ENCODE data around the gene THRA. TPM values are rescaled to one million over a fixed set of nuclear protein-coding genes. Genes with fewer than 3 reads are reported as not detected.

Gene THRA
- total and polyA plus RNA-seq, 9 of the 15 experiments (the other 6 are each of a cell fraction or from before 2014, with no cell fraction given): 0.34 to 23.4 (median 12.7) TPM

DNA sequence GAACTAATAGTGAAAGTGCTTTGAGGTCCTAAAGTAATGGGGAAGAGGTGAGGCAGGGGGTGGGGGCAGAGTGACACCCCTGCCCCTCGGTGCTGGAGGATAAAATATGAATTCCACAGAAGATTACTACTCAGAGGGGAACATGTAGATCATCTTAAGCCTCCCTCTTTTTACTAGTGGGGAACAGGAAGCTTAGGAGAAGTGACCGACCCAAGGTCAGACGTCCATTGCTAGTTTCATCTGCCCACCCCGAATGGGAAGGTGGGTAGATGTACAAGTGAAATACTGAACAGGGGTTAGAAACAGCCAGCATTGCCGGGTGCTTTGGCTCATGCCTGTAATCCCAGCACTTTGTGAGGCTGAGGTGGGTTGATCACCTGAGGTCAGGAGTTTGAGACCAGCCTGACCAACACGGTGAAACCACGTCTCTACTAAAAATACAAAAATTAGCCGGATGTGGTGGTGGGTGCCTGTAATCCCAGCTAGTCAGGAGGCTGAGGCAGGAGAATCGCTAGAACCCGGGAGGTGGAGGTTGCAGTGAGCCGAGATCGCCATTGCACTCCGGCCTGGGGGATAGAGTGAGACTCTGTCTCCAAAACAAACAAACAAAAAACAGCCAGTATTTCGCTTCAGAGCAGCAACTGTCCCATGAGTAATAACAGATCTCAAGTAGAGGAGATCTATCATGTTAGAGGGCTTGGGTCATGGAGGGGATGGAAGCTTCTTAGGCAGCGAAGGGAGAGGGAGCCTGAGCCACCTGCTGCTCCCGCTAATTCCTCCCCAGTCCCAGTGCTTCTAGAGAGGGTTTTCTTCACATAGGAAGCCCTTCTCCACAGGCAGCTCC, 38.8 kb downstream of the THRA start:
- intact Hi-C loops (cut with micrococcal nuclease): no loop called here
- in situ Hi-C loops (cut with MboI): no loop called here
- POLR2A ChIA-PET: interaction anchor here (0.6 to 5.6 kb wide), 6 partner anchors 11 to 64 kb away, joined by 3 to 66 read pairs (median 6); partner anchors contain the start of gene CASC3
- TF ChIP-seq, protein P1, sequence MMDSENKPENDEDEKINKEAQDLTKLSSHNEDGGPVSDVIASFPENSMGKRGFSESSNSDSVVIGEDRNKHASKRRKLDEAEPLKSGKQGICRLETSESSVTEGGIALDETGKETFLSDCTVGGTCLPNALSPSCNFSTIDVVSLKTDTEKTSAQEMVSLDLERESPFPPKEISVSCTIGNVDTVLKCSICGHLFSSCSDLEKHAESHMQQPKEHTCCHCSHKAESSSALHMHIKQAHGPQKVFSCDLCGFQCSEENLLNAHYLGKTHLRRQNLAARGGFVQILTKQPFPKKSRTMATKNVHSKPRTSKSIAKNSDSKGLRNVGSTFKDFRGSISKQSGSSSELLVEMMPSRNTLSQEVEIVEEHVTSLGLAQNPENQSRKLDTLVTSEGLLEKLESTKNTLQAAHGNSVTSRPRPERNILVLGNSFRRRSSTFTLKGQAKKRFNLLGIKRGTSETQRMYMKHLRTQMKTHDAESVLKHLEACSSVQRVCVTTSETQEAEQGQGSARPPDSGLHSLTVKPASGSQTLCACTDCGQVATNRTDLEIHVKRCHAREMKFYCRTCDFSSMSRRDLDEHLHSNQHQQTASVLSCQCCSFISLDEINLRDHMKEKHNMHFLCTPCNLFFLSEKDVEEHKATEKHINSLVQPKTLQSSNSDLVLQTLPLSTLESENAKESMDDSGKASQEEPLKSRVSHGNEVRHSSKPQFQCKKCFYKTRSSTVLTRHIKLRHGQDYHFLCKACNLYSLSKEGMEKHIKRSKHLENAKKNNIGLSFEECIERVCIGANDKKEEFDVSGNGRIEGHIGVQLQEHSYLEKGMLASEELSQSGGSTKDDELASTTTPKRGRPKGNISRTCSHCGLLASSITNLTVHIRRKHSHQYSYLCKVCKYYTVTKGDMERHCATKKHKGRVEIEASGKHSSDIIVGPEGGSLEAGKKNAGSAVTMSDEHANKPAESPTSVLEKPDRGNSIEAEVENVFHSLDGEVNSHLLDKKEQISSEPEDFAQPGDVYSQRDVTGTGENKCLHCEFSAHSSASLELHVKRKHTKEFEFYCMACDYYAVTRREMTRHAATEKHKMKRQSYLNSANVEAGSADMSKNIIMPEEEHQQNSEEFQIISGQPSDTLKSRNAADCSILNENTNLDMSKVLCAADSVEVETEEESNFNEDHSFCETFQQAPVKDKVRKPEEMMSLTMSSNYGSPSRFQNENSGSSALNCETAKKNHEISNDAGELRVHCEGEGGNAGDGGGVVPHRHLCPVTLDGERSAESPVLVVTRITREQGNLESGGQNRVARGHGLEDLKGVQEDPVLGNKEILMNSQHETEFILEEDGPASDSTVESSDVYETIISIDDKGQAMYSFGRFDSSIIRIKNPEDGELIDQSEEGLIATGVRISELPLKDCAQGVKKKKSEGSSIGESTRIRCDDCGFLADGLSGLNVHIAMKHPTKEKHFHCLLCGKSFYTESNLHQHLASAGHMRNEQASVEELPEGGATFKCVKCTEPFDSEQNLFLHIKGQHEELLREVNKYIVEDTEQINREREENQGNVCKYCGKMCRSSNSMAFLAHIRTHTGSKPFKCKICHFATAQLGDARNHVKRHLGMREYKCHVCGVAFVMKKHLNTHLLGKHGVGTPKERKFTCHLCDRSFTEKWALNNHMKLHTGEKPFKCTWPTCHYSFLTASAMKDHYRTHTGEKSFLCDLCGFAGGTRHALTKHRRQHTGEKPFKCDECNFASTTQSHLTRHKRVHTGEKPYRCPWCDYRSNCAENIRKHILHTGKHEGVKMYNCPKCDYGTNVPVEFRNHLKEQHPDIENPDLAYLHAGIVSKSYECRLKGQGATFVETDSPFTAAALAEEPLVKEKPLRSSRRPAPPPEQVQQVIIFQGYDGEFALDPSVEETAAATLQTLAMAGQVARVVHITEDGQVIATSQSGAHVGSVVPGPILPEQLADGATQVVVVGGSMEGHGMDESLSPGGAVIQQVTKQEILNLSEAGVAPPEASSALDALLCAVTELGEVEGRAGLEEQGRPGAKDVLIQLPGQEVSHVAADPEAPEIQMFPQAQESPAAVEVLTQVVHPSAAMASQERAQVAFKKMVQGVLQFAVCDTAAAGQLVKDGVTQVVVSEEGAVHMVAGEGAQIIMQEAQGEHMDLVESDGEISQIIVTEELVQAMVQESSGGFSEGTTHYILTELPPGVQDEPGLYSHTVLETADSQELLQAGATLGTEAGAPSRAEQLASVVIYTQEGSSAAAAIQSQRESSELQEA (IDR thresholded peaks at IDR 0.05; ENCODE audit: low read depth): 0 out of 2 replicates have a peak, but pooled peaks have one; percentile 19
- TF ChIP-seq OTX1 (CRISPR knock-in tag; IDR thresholded peaks at IDR 0.05) (no peak), JUND (IDR thresholded peaks at IDR 0.05; ENCODE audit: borderline replicate concordance, low read depth, low read length) (no peak), JUND (tag; IDR thresholded peaks at IDR 0.05; ENCODE audit: borderline replicate concordance, low read depth, low read length) (no peak; the same call in 2 of the 3 replicates), ZFP36 (IDR thresholded peaks at IDR 0.05; ENCODE audit: low read depth, low read length, partially characterized antibody) (no peak), FOSL1 (tag; conservative IDR thresholded peaks at IDR 0.05) (peak; percentile 77)
- TF ChIP-seq, protein P2, sequence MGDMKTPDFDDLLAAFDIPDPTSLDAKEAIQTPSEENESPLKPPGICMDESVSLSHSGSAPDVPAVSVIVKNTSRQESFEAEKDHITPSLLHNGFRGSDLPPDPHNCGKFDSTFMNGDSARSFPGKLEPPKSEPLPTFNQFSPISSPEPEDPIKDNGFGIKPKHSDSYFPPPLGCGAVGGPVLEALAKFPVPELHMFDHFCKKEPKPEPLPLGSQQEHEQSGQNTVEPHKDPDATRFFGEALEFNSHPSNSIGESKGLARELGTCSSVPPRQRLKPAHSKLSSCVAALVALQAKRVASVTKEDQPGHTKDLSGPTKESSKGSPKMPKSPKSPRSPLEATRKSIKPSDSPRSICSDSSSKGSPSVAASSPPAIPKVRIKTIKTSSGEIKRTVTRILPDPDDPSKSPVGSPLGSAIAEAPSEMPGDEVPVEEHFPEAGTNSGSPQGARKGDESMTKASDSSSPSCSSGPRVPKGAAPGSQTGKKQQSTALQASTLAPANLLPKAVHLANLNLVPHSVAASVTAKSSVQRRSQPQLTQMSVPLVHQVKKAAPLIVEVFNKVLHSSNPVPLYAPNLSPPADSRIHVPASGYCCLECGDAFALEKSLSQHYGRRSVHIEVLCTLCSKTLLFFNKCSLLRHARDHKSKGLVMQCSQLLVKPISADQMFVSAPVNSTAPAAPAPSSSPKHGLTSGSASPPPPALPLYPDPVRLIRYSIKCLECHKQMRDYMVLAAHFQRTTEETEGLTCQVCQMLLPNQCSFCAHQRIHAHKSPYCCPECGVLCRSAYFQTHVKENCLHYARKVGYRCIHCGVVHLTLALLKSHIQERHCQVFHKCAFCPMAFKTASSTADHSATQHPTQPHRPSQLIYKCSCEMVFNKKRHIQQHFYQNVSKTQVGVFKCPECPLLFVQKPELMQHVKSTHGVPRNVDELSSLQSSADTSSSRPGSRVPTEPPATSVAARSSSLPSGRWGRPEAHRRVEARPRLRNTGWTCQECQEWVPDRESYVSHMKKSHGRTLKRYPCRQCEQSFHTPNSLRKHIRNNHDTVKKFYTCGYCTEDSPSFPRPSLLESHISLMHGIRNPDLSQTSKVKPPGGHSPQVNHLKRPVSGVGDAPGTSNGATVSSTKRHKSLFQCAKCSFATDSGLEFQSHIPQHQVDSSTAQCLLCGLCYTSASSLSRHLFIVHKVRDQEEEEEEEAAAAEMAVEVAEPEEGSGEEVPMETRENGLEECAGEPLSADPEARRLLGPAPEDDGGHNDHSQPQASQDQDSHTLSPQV (IDR thresholded peaks at IDR 0.05): 0 out of 2 replicates have a peak, but pooled peaks have one; percentile 27

More for the DNA sequence above, 38.8 kb downstream of the THRA start:
- H2AFZ ChIP-seq (ENCODE audit: low read depth, low read length): peak overlapping the region; percentile 91
- H3K4me3 ChIP-seq: no peak overlapping the region
- peaks cover 28% of the 10 kb centered on the region for H3K79me2 ChIP-seq (ENCODE audit: control insufficient read depth, insufficient read depth, low read length)
- peak overlapping the region; percentile 96 for H3K4me2 ChIP-seq (ENCODE audit: insufficient read depth, low read length)
- H4K20me1 ChIP-seq (replicated peaks; ENCODE audit: control insufficient read depth, insufficient read depth, low read length): no peaks in the 10 kb centered on the region
- peaks cover 21% of the 10 kb centered on the region; the same call in 2 of the 3 replicates for H3K36me3 ChIP-seq (ENCODE audit: control insufficient read depth, insufficient read depth, low read length)
- H3K9ac ChIP-seq (ENCODE audit: insufficient read depth in 1 of 2, low read depth in 2 of 2, low read length in 2 of 2): peak overlapping the region; percentile 53 to 63; a peak in 3 of 4 replicates
- 66% methylated on average over 16 of the region's 16 CpGs for WGBS (ENCODE audit: insufficient coverage, low coverage, missing lambda C conversion rate)
- no TSS peak for BruUV-seq (replicated peaks)
- peaks cover 50 to 53% of the 10 kb centered on the region in 2 experiments for H3K4me1 ChIP-seq (replicated peaks in 1 of 2; ENCODE audit: control insufficient read depth in 2 of 2, insufficient read depth in 2 of 2, low read length in 2 of 2)
- H3K9me1 ChIP-seq (ENCODE audit: control insufficient read depth, insufficient read depth, low read length): peaks cover 4% of the 10 kb centered on the region
- ATAC-seq: no peak
- H3K27me3 ChIP-seq (ENCODE audit: control insufficient read depth in 2 of 2, insufficient read depth in 2 of 2, low read length in 2 of 2): no peaks in the 10 kb centered on the region
- no peak for FAIRE-seq
- peak overlapping the region; percentile 78 for H3K27ac ChIP-seq (ENCODE audit: extremely low read depth, low read depth, low read length)
- CTCF ChIA-PET (ENCODE audit: low intra/inter-chr PET ratio): no interaction called here
- H3K9me3 ChIP-seq (replicated peaks; ENCODE audit: control insufficient read depth, insufficient read depth, low read depth, low read length): no peaks in the 10 kb centered on the region
- DNase-seq (ENCODE audit: extremely low read depth in 1 of 4, low spot score in 3 of 4): no peak

All from K562 (cell line).